Cerebellar nuclear complex (tissue), 1 donor: ENCODE data around the gene KIF2C.
"Not testable (repeated sequence)": the region's sequence is repeated elsewhere in the genome, so short reads cannot be mapped to it uniquely, and the experiment has no call there.

Experiments used
- DNase-seq, 2 experiments: peaks; one replicate each; lab custom pipeline; 2025; lab: John Stamatoyannopoulos, UW

Gene KIF2C

GRCh38 chr1:44812822-44813543 is 73.3 kb downstream of the KIF2C start:
- no peak for DNase-seq

GRCh38 chr1:44815926-44816325 is 76.3 kb downstream of the KIF2C start:
- not testable (repeated sequence) for DNase-seq

- no peak for DNase-seq
These were observed 77.7 kb downstream of the KIF2C start for GRCh38 chr1:44817307-44817706.
